Measurements from ENCODE around the gene MYT1. TPM values are rescaled to one million over a fixed set of nuclear protein-coding genes. Genes with fewer than 3 reads are reported as not detected.

The MYT1 gene
- polyA plus RNA-seq (2012; rRNA removed) = 0.10 and 0.23 TPM in 2 replicates
- polyA plus RNA-seq (2012; cell fraction: cytosol; rRNA removed) = 0.08 and 0.41 TPM in 2 replicates
- 0.31 and 0.52 TPM in 2 replicates for polyA plus RNA-seq (2012; cell fraction: nucleus; rRNA removed)

DNA sequence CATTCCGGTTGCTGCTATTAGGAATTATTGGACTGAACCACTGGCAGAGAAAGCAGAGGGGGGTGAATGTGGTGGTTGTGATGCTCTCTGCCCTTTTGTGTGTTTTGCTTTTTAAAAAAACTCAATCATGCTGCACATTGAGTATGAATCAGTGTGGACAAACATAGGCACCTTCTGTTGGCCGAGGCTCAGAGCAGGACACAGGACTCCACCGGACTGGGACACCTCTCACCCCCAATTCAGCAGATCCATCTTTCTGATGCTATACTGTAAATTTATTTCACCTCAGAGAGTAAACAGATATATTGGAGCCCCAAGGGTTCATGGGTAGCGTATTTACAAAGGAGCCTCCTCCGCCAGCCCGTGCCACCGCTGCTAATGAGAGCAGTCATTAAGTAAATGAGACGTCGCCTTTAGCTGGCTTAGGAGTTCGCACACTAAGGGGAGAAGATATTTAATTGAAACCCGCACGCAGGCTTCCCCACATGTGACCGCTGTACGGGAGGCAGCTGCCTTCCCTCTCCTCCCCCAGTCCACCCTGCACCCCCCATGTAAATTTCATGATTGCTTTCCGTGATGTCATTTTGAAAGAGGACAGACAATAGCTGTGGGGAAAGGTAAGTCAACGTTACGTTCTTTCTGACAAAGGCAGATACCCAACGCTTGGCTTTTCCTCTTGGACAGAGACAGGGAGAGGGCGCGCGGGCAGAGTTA is at the start of gene MYT1:
Gene MYT1 (plus strand): TSS at position 330 of the 714 bp plus-strand sequence. CDS start 34,410 bp downstream, outside the sequence.
- H4K20me1 ChIP-seq (ENCODE audit: insufficient read depth) = no peaks in the 10 kb centered on the region
- peak within 1 kb of the TSS in 1 of 2 experiments; percentile 49; a peak in 2 of 4 replicates for H3K4me3 ChIP-seq (ENCODE audit: low read depth in 2 of 2, low read length in 1 of 2)
- H3K27me3 ChIP-seq (ENCODE audit: insufficient read depth) = peaks cover 38% of the 10 kb centered on the region
- H3F3A ChIP-seq (replicated peaks; ENCODE audit: insufficient read depth) = no peaks in the 10 kb centered on the region
- DNase-seq = peak; percentile 81
- TF ChIP-seq RAD21 (IDR thresholded peaks at IDR 0.05; ENCODE audit: low read length) (0 out of 2 replicates have a peak, but pooled peaks have one; percentile 4), EZH2phosphoT487 (IDR thresholded peaks at IDR 0.05; ENCODE audit: borderline replicate concordance, low read depth) (0 out of 2 replicates have a peak, but pooled peaks have one; percentile 45), FOSL2 (IDR thresholded peaks at IDR 0.05; ENCODE audit: borderline replicate concordance, low read depth) (no peak), FOXJ3 (CRISPR knock-in tag; IDR thresholded peaks at IDR 0.05) (peak; percentile 55; the same call in 1 of the 2 replicates)
- no peak within 1 kb of the TSS for H2AFZ ChIP-seq (ENCODE audit: low read depth)
- no peaks in the 10 kb centered on the region for H3K9me2 ChIP-seq
- H3K27ac ChIP-seq (ENCODE audit: low read depth in 2 of 2, low read length in 1 of 2) = peak within 1 kb of the TSS in 1 of 2 experiments; percentile 97; a peak in 2 of 4 replicates
- H3K36me3 ChIP-seq (replicated peaks in 1 of 2; ENCODE audit: control insufficient read depth in 1 of 2, insufficient read depth in 2 of 2, low read length in 1 of 2) = no peaks in the 10 kb centered on the region
- H3K4me2 ChIP-seq = no peak within 1 kb of the TSS
- no peaks in the 10 kb centered on the region for H3K79me2 ChIP-seq (ENCODE audit: insufficient read depth)
- H3K4me1 ChIP-seq (ENCODE audit: control insufficient read depth in 1 of 2, insufficient read depth in 2 of 2, low read depth in 1 of 2, low read length in 1 of 2) = peaks cover 0 to 62% of the 10 kb centered on the region in 2 experiments; a peak in 2 of 4 replicates
- no peak within 1 kb of the TSS for H3K9ac ChIP-seq
- ChIA-PET CTCF (interaction anchor here (1.4 kb wide), 1 partner anchor 8 kb away, joined by 4 read pairs; no protein-coding TSS in a partner anchor), POLR2A (interaction anchor here (0.7 to 2.3 kb wide), 4 partner anchors 8 to 91 kb away, joined by 3 to 9 read pairs (median 4); partner anchors contain the start of gene PCMTD2)
- H3K9me3 ChIP-seq = no peaks in the 10 kb centered on the region
- 9% methylated on average over 20 of the region's 21 CpGs for WGBS (ENCODE audit: low lambda C conversion rate)

DNA sequence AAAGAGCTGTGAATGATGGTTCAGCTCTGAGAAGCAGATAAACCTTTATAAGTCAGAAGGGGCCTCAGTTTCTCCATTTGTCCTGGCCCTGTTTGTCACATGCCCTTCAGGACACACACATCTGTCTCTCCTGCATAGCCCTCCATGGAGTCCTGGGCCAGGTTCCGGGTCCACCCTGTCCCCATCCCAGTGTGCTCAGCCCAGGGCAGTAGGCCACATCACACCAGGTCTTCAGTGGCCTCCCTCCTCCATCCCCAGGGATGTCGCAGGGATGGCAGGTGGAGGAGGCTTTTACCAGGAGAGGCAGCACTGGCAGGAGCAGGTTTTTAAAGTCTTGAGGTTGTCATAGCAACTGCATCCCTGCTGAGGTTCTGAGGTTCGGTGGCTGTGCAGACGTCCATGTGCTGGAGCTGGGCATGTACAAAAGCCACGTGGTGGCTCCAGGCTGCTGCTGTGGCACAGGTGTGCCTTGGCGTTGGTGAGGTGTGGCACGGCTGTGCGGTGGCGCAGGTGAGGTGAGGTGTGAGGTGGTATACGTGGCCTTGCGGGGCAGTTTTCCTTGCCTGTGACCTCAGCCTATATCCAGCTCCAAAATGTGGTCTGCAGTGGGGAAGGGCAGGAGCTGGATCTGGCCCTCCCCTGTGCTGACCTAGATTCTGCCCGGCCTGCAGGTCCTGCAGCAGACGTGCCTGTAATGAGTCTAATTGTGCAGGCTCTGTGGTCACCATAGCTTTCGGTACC is 48.9 kb upstream of the MYT1 start:
- no peaks in the 10 kb centered on the region for H4K20me1 ChIP-seq (ENCODE audit: insufficient read depth)
- H3K4me2 ChIP-seq = no peak overlapping the region
- H3K27me3 ChIP-seq (ENCODE audit: insufficient read depth) = no peaks in the 10 kb centered on the region
- no peaks in the 10 kb centered on the region for H3K9me2 ChIP-seq
- peak; percentile 50 for DNase-seq
- CTCF ChIA-PET = interaction anchor here (0.8 to 15.6 kb wide), 8 partner anchors 9 to 136 kb away, joined by 3 to 252 read pairs (median 4); partner anchors contain the start of genes LKAAEAR1, OPRL1, RGS19 and SAMD10
- H3K9me3 ChIP-seq = no peaks in the 10 kb centered on the region
- H3K79me2 ChIP-seq (ENCODE audit: insufficient read depth) = no peaks in the 10 kb centered on the region
- H3K9ac ChIP-seq = no peak overlapping the region
- H3F3A ChIP-seq (replicated peaks; ENCODE audit: insufficient read depth) = no peaks in the 10 kb centered on the region
- TF ChIP-seq FOXM1 (IDR thresholded peaks at IDR 0.05; ENCODE audit: low read depth) = no peak
- no peak for TF ChIP-seq MAX (IDR thresholded peaks at IDR 0.05; ENCODE audit: low read depth)
- no peak for TF ChIP-seq USF2 (IDR thresholded peaks at IDR 0.05; ENCODE audit: borderline replicate concordance, low read depth, low read length)
- TF ChIP-seq GATA2 (CRISPR knock-in tag; IDR thresholded peaks at IDR 0.05) = no peak
- no peak for TF ChIP-seq CHD2 (IDR thresholded peaks at IDR 0.05; ENCODE audit: low read length, partially characterized antibody)
- TF ChIP-seq SIN3A (IDR thresholded peaks at IDR 0.05; ENCODE audit: borderline replicate concordance, low read depth, low read length) = no peak
- no peak for TF ChIP-seq EP300 (IDR thresholded peaks at IDR 0.05; ENCODE audit: borderline replicate concordance in 1 of 2, low read depth in 1 of 2, low read length in 1 of 2)
- TF ChIP-seq, protein P1, sequence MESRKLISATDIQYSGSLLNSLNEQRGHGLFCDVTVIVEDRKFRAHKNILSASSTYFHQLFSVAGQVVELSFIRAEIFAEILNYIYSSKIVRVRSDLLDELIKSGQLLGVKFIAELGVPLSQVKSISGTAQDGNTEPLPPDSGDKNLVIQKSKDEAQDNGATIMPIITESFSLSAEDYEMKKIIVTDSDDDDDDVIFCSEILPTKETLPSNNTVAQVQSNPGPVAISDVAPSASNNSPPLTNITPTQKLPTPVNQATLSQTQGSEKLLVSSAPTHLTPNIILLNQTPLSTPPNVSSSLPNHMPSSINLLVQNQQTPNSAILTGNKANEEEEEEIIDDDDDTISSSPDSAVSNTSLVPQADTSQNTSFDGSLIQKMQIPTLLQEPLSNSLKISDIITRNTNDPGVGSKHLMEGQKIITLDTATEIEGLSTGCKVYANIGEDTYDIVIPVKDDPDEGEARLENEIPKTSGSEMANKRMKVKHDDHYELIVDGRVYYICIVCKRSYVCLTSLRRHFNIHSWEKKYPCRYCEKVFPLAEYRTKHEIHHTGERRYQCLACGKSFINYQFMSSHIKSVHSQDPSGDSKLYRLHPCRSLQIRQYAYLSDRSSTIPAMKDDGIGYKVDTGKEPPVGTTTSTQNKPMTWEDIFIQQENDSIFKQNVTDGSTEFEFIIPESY (IDR thresholded peaks at IDR 0.05; ENCODE audit: borderline replicate concordance, low read depth) = no peak
- TF ChIP-seq EZH2phosphoT487 (IDR thresholded peaks at IDR 0.05; ENCODE audit: borderline replicate concordance, low read depth) = no peak
- TF ChIP-seq NRF1 (IDR thresholded peaks at IDR 0.05; ENCODE audit: low read depth, low read length) = no peak
- no peak for TF ChIP-seq TCF12 (IDR thresholded peaks at IDR 0.05)
- TF ChIP-seq, protein P2, sequence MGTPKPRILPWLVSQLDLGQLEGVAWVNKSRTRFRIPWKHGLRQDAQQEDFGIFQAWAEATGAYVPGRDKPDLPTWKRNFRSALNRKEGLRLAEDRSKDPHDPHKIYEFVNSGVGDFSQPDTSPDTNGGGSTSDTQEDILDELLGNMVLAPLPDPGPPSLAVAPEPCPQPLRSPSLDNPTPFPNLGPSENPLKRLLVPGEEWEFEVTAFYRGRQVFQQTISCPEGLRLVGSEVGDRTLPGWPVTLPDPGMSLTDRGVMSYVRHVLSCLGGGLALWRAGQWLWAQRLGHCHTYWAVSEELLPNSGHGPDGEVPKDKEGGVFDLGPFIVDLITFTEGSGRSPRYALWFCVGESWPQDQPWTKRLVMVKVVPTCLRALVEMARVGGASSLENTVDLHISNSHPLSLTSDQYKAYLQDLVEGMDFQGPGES (IDR thresholded peaks at IDR 0.05; ENCODE audit: low read depth, low read length) = no peak
- no peak for TF ChIP-seq JUND (IDR thresholded peaks at IDR 0.05)
- TF ChIP-seq GABPA (IDR thresholded peaks at IDR 0.05; ENCODE audit: low read depth) = no peak
- TF ChIP-seq SMC3 (IDR thresholded peaks at IDR 0.05; ENCODE audit: low read depth, low read length) = no peak
- TF ChIP-seq ELF1 (IDR thresholded peaks at IDR 0.05) = no peak
- 57% methylated on average over 12 of the region's 14 CpGs for WGBS (ENCODE audit: low lambda C conversion rate)
- no peaks in the 10 kb centered on the region for H3K36me3 ChIP-seq (replicated peaks in 1 of 2; ENCODE audit: control insufficient read depth in 1 of 2, insufficient read depth in 2 of 2, low read length in 1 of 2)
- H3K4me3 ChIP-seq (ENCODE audit: low read depth in 2 of 2, low read length in 1 of 2) = no peak overlapping the region
- H3K4me1 ChIP-seq (ENCODE audit: control insufficient read depth in 1 of 2, insufficient read depth in 2 of 2, low read depth in 1 of 2, low read length in 1 of 2) = peaks cover 0 to 17% of the 10 kb centered on the region in 2 experiments; a peak in 1 of 4 replicates
- POLR2A ChIA-PET = no interaction called here
- no peak overlapping the region for H3K27ac ChIP-seq (ENCODE audit: low read depth in 2 of 2, low read length in 1 of 2)
- no peak overlapping the region for H2AFZ ChIP-seq (ENCODE audit: low read depth)
